ENCODE data around the gene NUP210.
"Not testable (repeated sequence)": the region's sequence is repeated elsewhere in the genome, so short reads cannot be mapped to it uniquely, and the experiment has no call there.

NUP210 gene

DNA sequence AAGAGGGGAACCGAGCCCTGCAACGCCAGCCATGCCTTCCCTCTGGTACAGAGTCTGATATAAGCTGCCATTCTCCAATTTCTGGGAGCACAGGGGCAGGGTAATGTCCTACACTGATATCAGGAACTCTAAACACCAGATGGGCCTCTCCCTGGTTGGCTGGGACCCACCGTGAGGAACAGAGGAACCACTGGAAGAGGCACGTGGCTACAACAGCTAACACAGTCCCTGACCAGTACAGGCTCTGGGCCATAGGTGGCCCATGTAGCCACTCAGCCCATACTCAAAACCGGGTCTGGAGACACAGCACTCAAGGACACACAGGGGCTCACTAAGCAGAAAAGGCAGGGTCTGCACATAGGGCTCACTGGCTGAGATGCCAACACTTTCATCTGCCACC lies 13.9 kb downstream of the NUP210 start:
- DNase-seq (ENCODE audit: low read depth, low spot score) = no peak

GRCh38 chr3:13405614-13406013 lies 14.5 kb downstream of the NUP210 start:
- no peak for DNase-seq (ENCODE audit: low read depth, low spot score)

GRCh38 chr3:13404626-13405452 lies 15.3 kb downstream of the NUP210 start:
- no peak for DNase-seq (ENCODE audit: low read depth, low spot score)

DNA sequence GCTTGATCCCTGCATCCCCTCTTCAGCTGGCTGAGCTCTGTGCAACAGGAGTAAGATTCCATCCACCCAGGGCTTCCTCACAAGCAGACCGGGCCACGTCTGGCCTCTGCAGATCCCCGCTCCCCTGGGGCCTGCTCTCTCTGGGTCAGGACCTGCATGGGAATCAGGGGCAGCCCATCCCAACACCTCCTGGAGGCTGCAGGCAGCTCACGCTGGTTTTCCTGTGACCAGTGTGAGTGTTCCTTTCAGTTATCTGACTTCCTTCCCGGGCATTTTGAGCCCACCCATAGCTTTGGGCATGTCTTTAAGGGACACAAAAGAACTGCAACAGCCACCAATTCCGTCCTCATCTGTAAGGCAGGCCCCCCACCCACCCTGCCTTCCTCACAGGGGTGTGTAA lies 16.3 kb downstream of the NUP210 start:
- DNase-seq (ENCODE audit: low read depth, low spot score) = no peak

DNA sequence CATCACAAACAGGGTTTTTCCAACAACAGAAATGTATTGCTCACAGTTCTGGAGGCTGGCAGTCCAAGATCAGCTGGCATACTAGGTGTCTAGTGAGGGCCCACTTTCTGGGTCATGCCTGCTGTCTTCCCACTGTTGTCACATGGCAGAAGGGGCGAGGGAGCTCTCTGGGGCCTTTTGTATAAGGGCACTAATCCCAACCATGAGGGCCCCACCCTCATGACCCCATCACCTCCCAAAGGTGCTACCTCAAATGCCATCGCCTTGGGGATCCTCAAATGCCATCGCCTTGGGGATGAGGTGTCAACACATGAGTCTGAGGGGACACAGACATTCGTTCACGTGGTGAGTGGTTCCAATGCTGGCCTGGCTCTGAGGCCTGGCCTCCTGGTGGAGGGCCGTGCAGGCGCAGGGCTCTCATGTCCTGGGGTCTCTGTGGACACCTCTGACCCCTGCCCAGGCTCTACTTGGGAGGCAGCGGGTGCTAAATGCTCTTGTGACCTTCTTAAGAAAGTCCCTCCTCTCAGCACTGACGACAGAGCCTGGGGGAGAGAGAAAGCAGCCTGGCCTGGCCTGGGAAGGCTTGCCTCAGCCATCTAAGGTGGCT lies 16.8 kb downstream of the NUP210 start:
- no peak for DNase-seq (ENCODE audit: low read depth, low spot score)

GRCh38 chr3:13401149-13401548 lies 19.0 kb downstream of the NUP210 start:
- no peak for DNase-seq (ENCODE audit: low read depth, low spot score)

DNA sequence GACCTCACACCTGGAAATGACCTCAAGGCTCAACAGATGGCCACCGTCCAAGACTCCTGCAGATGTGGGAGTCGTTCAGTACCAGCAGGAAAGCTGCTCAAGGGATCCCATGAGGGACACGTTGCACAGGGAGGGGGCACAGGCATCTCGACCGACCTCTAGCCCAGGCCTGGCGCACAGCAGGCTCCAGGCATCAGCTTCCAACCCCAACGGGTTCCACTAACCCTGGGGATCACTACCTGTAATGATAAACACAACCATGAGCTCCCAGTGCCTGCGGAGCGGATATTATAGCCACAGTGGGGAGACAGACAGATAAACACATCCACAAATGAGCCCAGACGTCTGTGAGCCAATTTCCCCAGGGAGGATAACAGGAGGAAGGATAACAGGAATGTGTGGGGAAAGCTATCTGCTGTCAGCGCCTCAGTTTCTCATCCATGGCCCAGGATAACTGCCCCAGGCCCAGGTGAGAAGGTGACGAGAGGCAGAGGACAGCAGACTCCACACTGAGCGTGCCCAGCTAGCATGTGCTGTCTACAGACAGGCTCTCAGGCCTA lies 19.9 kb downstream of the NUP210 start:
- no peak for DNase-seq (ENCODE audit: low read depth, low spot score)

DNA sequence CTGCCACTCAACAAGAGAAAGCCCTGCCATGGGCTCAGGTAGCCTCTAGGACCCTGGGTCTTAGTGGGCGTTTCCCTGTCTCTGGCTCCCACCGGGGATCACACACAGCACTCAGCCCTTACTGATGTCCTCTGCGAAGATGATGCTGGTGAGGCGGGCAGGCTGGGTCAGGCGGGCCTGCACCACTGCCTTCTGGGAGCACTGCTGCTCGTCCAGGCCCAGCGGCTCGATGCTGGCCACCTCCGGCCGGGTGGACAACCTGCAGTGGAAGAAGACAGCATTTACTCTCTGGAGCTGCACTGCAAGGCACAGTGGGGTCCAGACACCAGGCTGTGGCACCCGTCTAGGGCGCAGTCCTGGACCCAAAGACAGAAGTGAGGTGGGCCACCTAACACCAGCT lies 20.5 kb downstream of the NUP210 start:
- DNase-seq (ENCODE audit: low read depth, low spot score) = no peak

GRCh38 chr3:13397316-13397715 lies 22.8 kb downstream of the NUP210 start:
- DNase-seq (ENCODE audit: low read depth, low spot score) = no peak

DNA sequence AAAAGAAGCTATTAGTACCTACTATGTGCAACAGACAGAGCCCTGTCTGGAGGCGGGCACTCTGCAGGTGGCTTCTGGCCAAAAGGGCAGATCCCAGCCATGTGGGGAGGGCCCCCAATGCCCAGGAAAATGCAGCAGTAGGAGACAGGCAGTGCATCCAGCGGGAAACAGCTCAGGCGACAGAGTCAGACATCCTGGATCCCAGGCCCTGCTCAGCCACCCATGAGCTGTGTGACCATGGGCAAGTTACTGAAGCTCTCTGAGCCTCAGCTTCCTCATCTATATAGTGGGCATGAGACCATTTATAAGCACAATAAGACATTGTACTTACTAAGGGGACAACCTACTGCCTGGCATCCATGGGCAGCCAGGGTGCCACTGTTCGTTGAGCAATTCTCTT lies 25.8 kb downstream of the NUP210 start:
- no peak for DNase-seq (ENCODE audit: low read depth, low spot score)

- DNase-seq (ENCODE audit: low read depth, low spot score) = no peak
Measured at GRCh38 chr3:13393427-13394360, 26.4 kb downstream of the NUP210 start.

GRCh38 chr3:13391308-13391707 lies 28.8 kb downstream of the NUP210 start:
- DNase-seq (ENCODE audit: low read depth, low spot score) = no peak

DNA sequence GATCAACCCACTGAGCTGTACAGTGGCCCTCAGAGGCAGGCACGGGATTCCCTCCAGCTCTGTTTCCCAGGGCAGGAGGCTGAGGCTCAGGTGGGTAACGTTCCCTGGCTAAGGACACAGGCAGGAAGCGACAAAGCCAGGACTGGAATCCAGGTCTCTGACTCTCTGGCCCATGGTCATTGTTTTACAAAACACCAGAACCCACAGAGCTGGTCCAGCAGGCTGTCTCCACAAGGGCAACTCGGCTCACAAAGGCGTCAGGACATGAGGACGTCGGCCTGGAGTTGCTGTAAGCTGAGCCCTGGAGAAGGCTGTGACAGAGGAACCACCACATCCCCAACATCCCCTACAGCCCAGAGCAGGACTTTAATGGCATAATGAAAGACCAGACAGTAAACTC lies 30.7 kb downstream of the NUP210 start:
- no peak for DNase-seq (ENCODE audit: low read depth, low spot score)

- DNase-seq (ENCODE audit: low read depth, low spot score) = no peak
Measured at GRCh38 chr3:13388816-13389215, 31.3 kb downstream of the NUP210 start.

GRCh38 chr3:13385373-13385965 lies 34.7 kb downstream of the NUP210 start:
- no peak for DNase-seq (ENCODE audit: low read depth, low spot score)

GRCh38 chr3:13380971-13381370 lies 39.2 kb downstream of the NUP210 start:
- DNase-seq (ENCODE audit: low read depth, low spot score) = no peak

DNA sequence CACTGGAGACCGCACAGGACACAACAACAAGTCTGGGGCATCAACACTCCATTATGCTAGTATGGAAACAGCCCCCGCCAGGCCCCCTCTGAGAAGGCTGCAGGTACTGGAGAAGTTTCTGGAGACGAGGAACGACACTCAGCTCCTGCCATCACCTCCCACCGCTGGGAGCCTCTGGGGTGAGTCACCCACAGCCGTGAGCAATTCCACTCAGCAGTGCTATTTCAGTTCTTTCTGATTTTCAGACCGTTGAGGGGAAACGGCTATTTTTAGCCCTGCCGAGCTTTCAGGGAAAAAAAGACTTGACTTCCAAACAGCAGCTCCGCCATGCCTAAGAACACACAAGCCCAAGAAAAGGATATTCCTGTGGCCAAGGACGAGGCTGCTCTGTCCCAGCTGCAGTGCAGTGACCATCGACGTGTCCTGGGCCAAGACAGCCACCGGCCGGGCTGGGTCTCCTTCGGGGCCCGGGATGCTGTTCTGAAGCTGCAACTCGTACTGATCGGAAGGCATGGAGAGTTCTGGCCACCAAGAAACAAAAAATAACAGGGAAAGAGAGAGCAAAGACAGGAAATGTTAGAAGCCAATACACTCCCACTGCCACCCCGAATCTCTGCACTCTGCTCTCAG lies 40.8 kb downstream of the NUP210 start:
- DNase-seq (ENCODE audit: low read depth, low spot score) = no peak

GRCh38 chr3:13378155-13378554 lies 42.0 kb downstream of the NUP210 start:
- DNase-seq (ENCODE audit: low read depth, low spot score) = no peak

GRCh38 chr3:13377741-13378140 lies 42.4 kb downstream of the NUP210 start:
- DNase-seq (ENCODE audit: low read depth, low spot score) = not testable (repeated sequence)

GRCh38 chr3:13377021-13377420 lies 43.1 kb downstream of the NUP210 start:
- DNase-seq (ENCODE audit: low read depth, low spot score) = no peak

GRCh38 chr3:13376091-13376490 lies 44.0 kb downstream of the NUP210 start:
- no peak for DNase-seq (ENCODE audit: low read depth, low spot score)

Measured in activated CD4-positive, CD25-positive, alpha-beta regulatory T cell treated with anti-CD3 and anti-CD28 coated beads, Interleukin-2, amount 50 U/mL, for 16 hours (primary cell).